Neural cell (in vitro differentiated cells): Measurements from ENCODE around the gene SPECC1. TPM values are rescaled to one million over a fixed set of nuclear protein-coding genes. Genes with fewer than 3 reads are reported as not detected.
A peak's percentile ranks its signal among the peaks of the same experiment; 100 is the strongest.
"Not testable (repeated sequence)": the region's sequence is repeated elsewhere in the genome, so short reads cannot be mapped to it uniquely, and the experiment has no call there.

Experiments used
- H2AFZ ChIP-seq: fragments of 200-600, 300-800 bp; sonication (generic), shearing (Covaris generic); 2 replicates; pipeline ENCODE4 v1.6.0; 2014; ENCODE audit warnings: low read depth, mild to moderate bottlenecking, antibody characterized with exemption, low read length, moderate library complexity
- H3F3A ChIP-seq: fragments of 200-600 bp; shearing (Covaris generic); 2 replicates; pipeline ENCODE4 v1.6.1; 2016; ENCODE audit warnings: mild to moderate bottlenecking, moderate library complexity, mixed read lengths, antibody characterized with exemption, low read length; ENCODE audit not compliant: insufficient read depth, poor library complexity, severe bottlenecking
- H3K27ac ChIP-seq: fragments of 200-600, 300-800 bp; sonication (generic), shearing (Covaris generic); 2 replicates; pipeline ENCODE4 v1.5.1; 2014; ENCODE audit warnings: mild to moderate bottlenecking, low read length, moderate library complexity
- H3K27me3 ChIP-seq: fragments of 300-800, 200-600 bp; sonication (generic), shearing (Covaris generic); 2 replicates; pipeline ENCODE4 v1.6.0; 2014; ENCODE audit warnings: mild to moderate bottlenecking, low read depth, low read length, moderate library complexity; ENCODE audit not compliant: insufficient read depth
- H3K36me3 ChIP-seq: fragments of 300-800, 200-600 bp; sonication (generic), shearing (Covaris generic); 2 replicates; pipeline ENCODE4 v1.5.1; 2014; ENCODE audit warnings: mild to moderate bottlenecking, antibody characterized with exemption, low read length, moderate library complexity; ENCODE audit not compliant: insufficient read depth
- H3K4me2 ChIP-seq: fragments of 300-800, 200-600 bp; sonication (generic), shearing (Covaris generic); 2 replicates; pipeline ENCODE4 v1.6.0; 2014; ENCODE audit warnings: mild to moderate bottlenecking, low read length
- H3K4me3 ChIP-seq: fragments of 300-800, 200-600 bp; sonication (generic), shearing (Covaris generic); 2 replicates; pipeline ENCODE4 v1.5.1; 2014; ENCODE audit warnings: mild to moderate bottlenecking, low read length, moderate library complexity
- H3K79me2 ChIP-seq: fragments of 200-600 bp; shearing (Covaris generic); replicated peaks from 2 replicates; pipeline ENCODE4 v1.6.0; 2014; ENCODE audit warnings: mild to moderate bottlenecking, low read length, moderate library complexity; ENCODE audit not compliant: insufficient read depth
- H3K9ac ChIP-seq: fragments of 300-800, 200-600 bp; sonication (generic), shearing (Covaris generic); 2 replicates; pipeline ENCODE4 v1.6.1; 2016; ENCODE audit warnings: mild to moderate bottlenecking, low read length, mixed read lengths
- H3K9me2 ChIP-seq: fragments of 200-600 bp; shearing (Covaris generic); 2 replicates; pipeline ENCODE4 v1.6.1; 2016; ENCODE audit warnings: mild to moderate bottlenecking, low read length, mixed read lengths; ENCODE audit not compliant: insufficient read depth
- H3K9me3 ChIP-seq: fragments of 200-600, 300-800 bp; sonication (generic), shearing (Covaris generic); 2 replicates; pipeline ENCODE4 v1.6.1; 2016; ENCODE audit warnings: mild to moderate bottlenecking, mixed run types, low read length, moderate library complexity, mixed read lengths
- H4K20me1 ChIP-seq: fragments of 200-600 bp; shearing (Covaris generic); 2 replicates; pipeline ENCODE4 v1.6.1; 2016; ENCODE audit warnings: mild to moderate bottlenecking, mixed run types; ENCODE audit not compliant: insufficient read depth
- CTCF ChIP-seq: fragments of 450-650 bp; IDR thresholded peaks from 2 replicates; pipeline ENCODE4 v1.5.1; 2014; ENCODE audit warnings: antibody characterized with exemption, mild to moderate bottlenecking, moderate library complexity; ENCODE audit not compliant: poor library complexity, severe bottlenecking
- EP300 ChIP-seq: fragments of 450-650 bp; conservative IDR thresholded peaks from 2 replicates; pipeline ENCODE4 v1.6.1; 2014; ENCODE audit warnings: antibody characterized with exemption, mild to moderate bottlenecking, moderate library complexity; ENCODE audit not compliant: poor library complexity, severe bottlenecking
- EZH2 ChIP-seq: fragments of 200-600, 300-800 bp; shearing (Covaris generic), sonication (generic); IDR thresholded peaks from 2 replicates; pipeline ENCODE4 v1.6.1; 2014; ENCODE audit warnings: antibody characterized with exemption, low read length, borderline replicate concordance, mild to moderate bottlenecking; ENCODE audit not compliant: insufficient read depth, poor library complexity, severe bottlenecking
- MXI1 ChIP-seq: fragments of 450-650 bp; conservative IDR thresholded peaks from 2 replicates; pipeline ENCODE4 v1.6.1; 2014; ENCODE audit warnings: antibody characterized with exemption, mild to moderate bottlenecking; ENCODE audit not compliant: poor library complexity, severe bottlenecking
- POLR2AphosphoS5 ChIP-seq: IDR thresholded peaks from 2 replicates; pipeline ENCODE4 v1.6.1; 2012
- RAD21 ChIP-seq: fragments of 450-650 bp; conservative IDR thresholded peaks from 2 replicates; pipeline ENCODE4 v1.6.1; 2014; ENCODE audit warnings: antibody characterized with exemption, mild to moderate bottlenecking, moderate library complexity
- REST ChIP-seq: IDR thresholded peaks from 2 replicates; pipeline ENCODE4 v1.6.1; 2012; ENCODE audit warnings: borderline replicate concordance
- SMC3 ChIP-seq: fragments of 450-650 bp; conservative IDR thresholded peaks from 2 replicates; pipeline ENCODE4 v1.6.1; 2014; ENCODE audit warnings: antibody characterized with exemption, mild to moderate bottlenecking, moderate library complexity; ENCODE audit not compliant: poor library complexity
- TAF1 ChIP-seq: IDR thresholded peaks from 2 replicates; pipeline ENCODE4 v1.6.1; 2012; ENCODE audit warnings: low read depth
- polyA plus RNA-seq: library from polyadenylated mRNA; depleted of rRNA; stranded (reverse); fragments of >200 nt; gene quantifications from 2 replicates; pipeline ENCODE4 v1.2.3, GENCODE V29; 2014

Gene SPECC1
- polyA plus RNA-seq, 1 donor from 2014 or later: 8.6 TPM

GRCh38 chr17:20315821-20316220, 306.7 kb downstream of the SPECC1 start:
- TF ChIP-seq MXI1 (no peak), CTCF (no peak), EP300 (no peak), TAF1 (no peak), SMC3 (no peak), RAD21 (no peak), REST (no peak), POLR2AphosphoS5 (no peak), EZH2 (no peak)
- Histone ChIP-seq H3K9me3 (no peaks in the 10 kb centered on the region), H3K9ac (no peak overlapping the region), H3K27ac (no peak overlapping the region), H3F3A (no peaks in the 10 kb centered on the region), H3K27me3 (no peaks in the 10 kb centered on the region), H4K20me1 (no peaks in the 10 kb centered on the region), H3K4me2 (no peak overlapping the region), H3K36me3 (no peaks in the 10 kb centered on the region), H3K4me3 (no peak overlapping the region), H2AFZ (no peak overlapping the region), H3K79me2 (no peaks in the 10 kb centered on the region), H3K9me2 (no peaks in the 10 kb centered on the region)

- not testable (repeated sequence) for H3K4me3 ChIP-seq, H3K79me2 ChIP-seq, H3K36me3 ChIP-seq, H3K4me2 ChIP-seq, H3K27ac ChIP-seq, H3K9me3 ChIP-seq, H2AFZ ChIP-seq, H3K9me2 ChIP-seq, H4K20me1 ChIP-seq, H3K9ac ChIP-seq, H3F3A ChIP-seq, H3K27me3 ChIP-seq
- TF ChIP-seq CTCF: peak; percentile 19
These were observed 311.5 kb downstream of the SPECC1 start for GRCh38 chr17:20320535-20321229.

GRCh38 chr17:20321357-20321756, 312.2 kb downstream of the SPECC1 start:
- not testable (repeated sequence) for H3K79me2 ChIP-seq, H3K27ac ChIP-seq, H4K20me1 ChIP-seq, H3F3A ChIP-seq, H3K4me2 ChIP-seq, H3K27me3 ChIP-seq, H3K4me3 ChIP-seq, H3K9ac ChIP-seq, H3K36me3 ChIP-seq, H2AFZ ChIP-seq, H3K9me2 ChIP-seq, H3K9me3 ChIP-seq

- H3K27ac ChIP-seq, H3K9me2 ChIP-seq, H3K27me3 ChIP-seq, H3K9me3 ChIP-seq, H3K9ac ChIP-seq, H3K79me2 ChIP-seq, H2AFZ ChIP-seq, H3K4me3 ChIP-seq, H3K36me3 ChIP-seq, H3K4me2 ChIP-seq, H4K20me1 ChIP-seq, H3F3A ChIP-seq: not testable (repeated sequence)
These were observed 318.6 kb downstream of the SPECC1 start for GRCh38 chr17:20327739-20328138.
